GM12878 (cell line): ENCODE measurements around the gene TANK. TPM values are rescaled to one million over a fixed set of nuclear protein-coding genes. Genes with fewer than 3 reads are reported as not detected.

Experiments used
- CREB1 ChIP-seq: IDR thresholded peaks from 2 replicates; pipeline ENCODE4 v1.6.1; 2012; ENCODE audit warnings: low read depth, mild to moderate bottlenecking, inconsistent platforms
- CREM ChIP-seq: IDR thresholded peaks from 2 replicates; pipeline ENCODE4 v1.6.1; 2014; ENCODE audit warnings: antibody characterized with exemption, low read depth
- CUX1 ChIP-seq: IDR thresholded peaks from 2 replicates; pipeline ENCODE4 v1.6.1; 2012; ENCODE audit warnings: improper control_type of control experiment, low read depth, low read length; ENCODE audit not compliant: insufficient replicate concordance
- ELK1 ChIP-seq: IDR thresholded peaks from 2 replicates; pipeline ENCODE4 v1.6.1; 2012; ENCODE audit warnings: low read depth, low read length, improper control_type of control experiment
- FOS ChIP-seq: IDR thresholded peaks from 3 replicates; pipeline ENCODE4 v1.6.1; 2011; ENCODE audit warnings: borderline replicate concordance; ENCODE audit not compliant: insufficient read length; ENCODE audit errors: extremely low read depth
- HSF1 ChIP-seq: fragments of 150-350 bp; IDR thresholded peaks from 2 replicates; pipeline ENCODE4 v1.6.1; 2014; ENCODE audit warnings: mild to moderate bottlenecking, low read depth, low read length
- NFYA ChIP-seq: IDR thresholded peaks from 2 replicates; pipeline ENCODE4 v1.6.1; 2011; ENCODE audit warnings: low read depth, mild to moderate bottlenecking, low read length, improper control_type of control experiment, borderline replicate concordance
- PML ChIP-seq: IDR thresholded peaks from 2 replicates; pipeline ENCODE4 v1.6.1; 2012; ENCODE audit warnings: low read length, inconsistent platforms
- REST ChIP-seq: IDR thresholded peaks from 2 replicates; pipeline ENCODE4 v1.6.1; 2012; ENCODE audit warnings: mild to moderate bottlenecking, low read depth, low read length
- SMC3 ChIP-seq: IDR thresholded peaks from 2 replicates; pipeline ENCODE4 v1.6.1; 2011; ENCODE audit warnings: low read length, improper control_type of control experiment, borderline replicate concordance
- TAF1 ChIP-seq: IDR thresholded peaks from 2 replicates; pipeline ENCODE4 v1.6.1; 2011; ENCODE audit warnings: mild to moderate bottlenecking, low read depth, low read length, borderline replicate concordance
- YY1 ChIP-seq: IDR thresholded peaks from 2 replicates; pipeline ENCODE4 v1.6.1; 2011; ENCODE audit warnings: low read depth, mild to moderate bottlenecking, low read length
- ZNF207 ChIP-seq: fragments of 450-650 bp; IDR thresholded peaks from 2 replicates; pipeline ENCODE4 v1.6.1; 2014; ENCODE audit warnings: antibody characterized with exemption, mild to moderate bottlenecking, borderline replicate concordance
- ZNF274 ChIP-seq: IDR thresholded peaks from one replicate; pipeline ENCODE4 v1.8.0; 2011; ENCODE audit not compliant: insufficient read length, insufficient read depth
- polyA plus RNA-seq, 11 experiments: library from polyadenylated mRNA; depleted of rRNA in 4 of 11; unstranded in 6 of 11; stranded (reverse) in 5 of 11; fragments of >200 nt; fragmentation: Nextera tagmentation in 4 of 11; fragmentation: Illumina TruSeq in 1 of 11; extraction: Ambion mirVana in 4 of 11; extraction: Trizol in 1 of 11; gene quantifications; 1 replicate in 1 of 11; 2 replicates in 10 of 11; pipeline versions ENCODE4 v1.2.1 to v1.2.3, GENCODE V29; 2011 to 2016; ENCODE audit warnings: inconsistent platforms in 2 of 11, missing spikeins in 2 of 11, low read depth in 1 of 11
- total RNA-seq, 4 experiments: library from RNA; depleted of rRNA in 3 of 4; stranded (reverse); fragments of >200 nt in 3 of 4; fragmentation: Illumina TruSeq in 1 of 4; extraction: Trizol in 1 of 4; gene quantifications; 2 replicates each; pipeline versions ENCODE4 v1.2.1 to v1.2.3, GENCODE V29; 2013 to 2021
- TF ChIP-seq, protein P1 (sequence below): fragments of 150-350 bp; IDR thresholded peaks from 2 replicates; pipeline ENCODE4 v1.6.1; 2016; ENCODE audit warnings: low read depth, low read length

Gene TANK
- total and polyA plus RNA-seq, 10 of the 15 experiments (the other 5 are each of a cell fraction or from before 2014, with no cell fraction given), result 48.6 to 127 (median 103) TPM

GRCh38 chr2:161136696-161137324 lies 23.4 kb upstream of the TANK start (continued):
- TF ChIP-seq ELK1 (no peak), CREB1 (peak; percentile 84), SMC3 (no peak), TAF1 (peak; percentile 83), PML (peak; percentile 93), ZNF274 (no peak), CREM (peak; percentile 72), CUX1 (no peak), NFYA (no peak), HSF1 (no peak), REST (no peak), YY1 (peak; percentile 53), FOS (no peak), ZNF207 (peak; percentile 52; the same call in 1 of the 2 replicates)
- TF ChIP-seq, protein P1, sequence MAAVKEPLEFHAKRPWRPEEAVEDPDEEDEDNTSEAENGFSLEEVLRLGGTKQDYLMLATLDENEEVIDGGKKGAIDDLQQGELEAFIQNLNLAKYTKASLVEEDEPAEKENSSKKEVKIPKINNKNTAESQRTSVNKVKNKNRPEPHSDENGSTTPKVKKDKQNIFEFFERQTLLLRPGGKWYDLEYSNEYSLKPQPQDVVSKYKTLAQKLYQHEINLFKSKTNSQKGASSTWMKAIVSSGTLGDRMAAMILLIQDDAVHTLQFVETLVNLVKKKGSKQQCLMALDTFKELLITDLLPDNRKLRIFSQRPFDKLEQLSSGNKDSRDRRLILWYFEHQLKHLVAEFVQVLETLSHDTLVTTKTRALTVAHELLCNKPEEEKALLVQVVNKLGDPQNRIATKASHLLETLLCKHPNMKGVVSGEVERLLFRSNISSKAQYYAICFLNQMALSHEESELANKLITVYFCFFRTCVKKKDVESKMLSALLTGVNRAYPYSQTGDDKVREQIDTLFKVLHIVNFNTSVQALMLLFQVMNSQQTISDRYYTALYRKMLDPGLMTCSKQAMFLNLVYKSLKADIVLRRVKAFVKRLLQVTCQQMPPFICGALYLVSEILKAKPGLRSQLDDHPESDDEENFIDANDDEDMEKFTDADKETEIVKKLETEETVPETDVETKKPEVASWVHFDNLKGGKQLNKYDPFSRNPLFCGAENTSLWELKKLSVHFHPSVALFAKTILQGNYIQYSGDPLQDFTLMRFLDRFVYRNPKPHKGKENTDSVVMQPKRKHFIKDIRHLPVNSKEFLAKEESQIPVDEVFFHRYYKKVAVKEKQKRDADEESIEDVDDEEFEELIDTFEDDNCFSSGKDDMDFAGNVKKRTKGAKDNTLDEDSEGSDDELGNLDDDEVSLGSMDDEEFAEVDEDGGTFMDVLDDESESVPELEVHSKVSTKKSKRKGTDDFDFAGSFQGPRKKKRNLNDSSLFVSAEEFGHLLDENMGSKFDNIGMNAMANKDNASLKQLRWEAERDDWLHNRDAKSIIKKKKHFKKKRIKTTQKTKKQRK, result no peak
